ENCODE data around the gene BRAF.
"Not testable (repeated sequence)": the region's sequence is repeated elsewhere in the genome, so short reads cannot be mapped to it uniquely, and the experiment has no call there.

- not testable (repeated sequence) for TF ChIP-seq CTCF (conservative IDR thresholded peaks at IDR 0.05; ENCODE audit: low read depth, low read length); EZH2 (IDR thresholded peaks at IDR 0.05; ENCODE audit: low read length, unreplicated experiment); EZH2phosphoT487 (IDR thresholded peaks at IDR 0.05; ENCODE audit: borderline replicate concordance, low read length)
Observed at GRCh38 chr7:140743255-140743654, 181.5 kb downstream of the BRAF start.

All from PC-3 (cell line).